GM04504 (cell line): ENCODE data around the gene SPC24.
A peak's percentile ranks its signal among the peaks of the same experiment; 100 is the strongest.
"Not testable (repeated sequence)": the region's sequence is repeated elsewhere in the genome, so short reads cannot be mapped to it uniquely, and the experiment has no call there.

ENCODE experiments used
- DNase-seq: peaks from one replicate; pipeline ENCODE4 v3.0.0-alpha.2; 2012; ENCODE audit warnings: low read depth

Gene SPC24

DNA sequence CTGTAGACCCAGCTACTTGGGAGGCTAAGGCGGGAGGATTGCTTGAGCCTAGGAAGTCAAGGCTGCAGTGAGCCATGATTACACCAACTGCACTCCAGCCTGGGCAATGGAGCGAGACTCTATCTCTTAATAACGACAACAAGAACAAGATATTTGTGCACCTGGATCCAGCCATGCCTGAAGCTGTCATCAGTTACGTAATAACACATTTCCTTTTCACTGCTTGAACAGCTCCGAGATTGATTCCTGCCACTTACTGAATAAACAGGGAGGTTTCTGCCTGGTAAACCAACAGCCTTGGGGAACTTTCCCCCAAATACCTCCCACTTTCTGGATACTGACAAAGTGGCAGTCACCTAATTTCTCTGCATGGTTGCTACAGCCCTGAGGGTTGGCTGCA is 36.4 kb upstream of the SPC24 start:
- no peak for DNase-seq

DNA sequence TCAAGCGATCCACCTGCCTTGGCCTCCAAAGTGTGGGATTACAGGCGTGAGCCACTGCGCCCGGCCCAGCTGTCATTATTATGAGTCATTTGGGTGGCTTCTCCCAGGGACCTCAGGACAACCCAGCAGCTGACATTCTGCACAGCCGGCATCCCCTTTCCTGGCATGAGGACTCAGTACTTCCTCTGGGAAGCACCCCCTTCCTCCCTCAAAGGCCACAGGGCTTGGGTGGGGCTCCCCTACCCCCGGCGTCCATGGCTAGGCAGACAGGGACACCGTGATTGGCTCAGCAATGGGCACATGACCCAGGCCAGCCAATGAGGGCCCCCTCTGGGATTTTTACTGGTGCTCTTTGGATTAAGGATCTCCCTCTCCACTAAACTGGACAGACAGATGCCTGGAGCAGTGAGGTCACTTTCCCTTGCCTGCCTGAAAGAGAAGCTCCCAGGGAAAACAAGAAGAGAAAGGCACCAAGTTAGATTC is 35.7 kb upstream of the SPC24 start:
- DNase-seq = peak; percentile 59

DNA sequence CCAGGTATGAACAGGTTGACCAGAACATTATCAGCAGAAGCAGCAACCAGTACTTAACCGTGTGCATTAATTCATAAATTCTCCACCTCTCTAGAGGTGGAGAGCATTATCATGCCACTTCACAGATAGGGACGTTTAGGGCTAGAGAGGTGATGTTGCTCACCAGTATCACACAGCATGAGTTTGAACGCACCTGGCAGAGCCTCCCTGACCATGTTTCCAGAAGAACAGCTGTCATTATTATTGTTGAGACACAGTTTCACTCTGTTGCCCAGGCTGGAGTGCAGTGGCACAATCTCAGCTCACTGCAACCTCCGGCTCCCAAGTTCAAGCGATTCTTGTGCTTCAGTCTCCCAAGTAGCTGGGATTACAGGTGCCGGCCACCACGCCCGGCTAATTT is 34.9 kb upstream of the SPC24 start:
- DNase-seq = no peak

DNA sequence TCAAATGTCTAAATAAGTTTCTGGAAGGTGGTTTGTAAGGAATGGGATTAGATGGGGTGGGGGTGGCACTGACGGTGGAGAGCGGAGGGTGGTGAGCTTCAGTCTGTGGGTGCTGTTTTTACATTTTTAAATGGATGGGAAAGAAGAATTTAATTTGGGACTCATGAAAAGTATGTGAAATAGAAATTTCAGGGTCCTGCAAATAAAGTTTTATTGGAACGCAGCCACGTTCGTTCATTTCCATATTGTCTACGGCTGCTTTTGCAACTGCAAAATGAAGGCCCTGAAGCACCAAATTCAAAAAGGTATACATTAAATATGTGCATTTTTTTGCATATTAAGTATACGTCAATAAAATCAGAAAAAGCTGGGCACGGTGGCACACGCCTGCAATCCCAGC is 31.9 kb upstream of the SPC24 start:
- DNase-seq = no peak

DNA sequence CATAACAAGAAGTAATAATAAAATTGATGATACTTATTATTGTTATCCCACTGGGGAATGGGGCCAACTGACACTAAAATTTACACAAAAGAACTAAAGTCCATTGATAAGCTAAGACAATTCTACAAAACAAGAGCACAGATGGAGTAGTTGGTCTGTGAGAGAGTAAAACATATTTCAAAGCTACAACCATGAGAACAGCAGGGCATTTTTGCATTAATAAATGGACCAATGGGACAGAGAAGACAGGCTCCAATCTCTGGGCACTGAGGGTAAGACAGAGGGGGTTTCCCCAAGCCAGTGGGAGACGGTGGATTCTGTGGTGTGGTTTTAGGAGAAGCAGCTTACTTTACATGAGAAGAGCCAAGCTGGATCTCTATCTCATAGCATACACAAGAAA is 27.4 kb upstream of the SPC24 start:
- DNase-seq = no peak

DNA sequence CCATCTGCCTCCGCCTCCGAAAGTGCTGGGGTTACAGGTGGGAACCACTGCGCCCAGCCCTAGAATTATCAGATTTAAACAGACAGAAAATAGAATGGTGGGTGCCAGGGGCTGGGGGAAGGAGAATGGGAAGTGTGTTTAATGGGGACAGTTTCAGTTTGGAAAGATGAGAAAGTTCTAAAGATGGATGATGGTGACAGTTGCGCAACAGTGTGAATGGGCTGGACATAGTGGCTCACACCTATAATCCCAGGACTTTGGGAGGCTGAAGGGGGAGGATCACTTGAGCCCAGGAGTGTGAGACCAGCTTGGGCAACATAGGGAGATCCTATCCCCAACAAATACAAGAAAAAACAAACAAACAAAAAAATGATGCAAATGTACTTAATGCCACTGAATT is 25.9 kb upstream of the SPC24 start:
- no peak for DNase-seq

DNA sequence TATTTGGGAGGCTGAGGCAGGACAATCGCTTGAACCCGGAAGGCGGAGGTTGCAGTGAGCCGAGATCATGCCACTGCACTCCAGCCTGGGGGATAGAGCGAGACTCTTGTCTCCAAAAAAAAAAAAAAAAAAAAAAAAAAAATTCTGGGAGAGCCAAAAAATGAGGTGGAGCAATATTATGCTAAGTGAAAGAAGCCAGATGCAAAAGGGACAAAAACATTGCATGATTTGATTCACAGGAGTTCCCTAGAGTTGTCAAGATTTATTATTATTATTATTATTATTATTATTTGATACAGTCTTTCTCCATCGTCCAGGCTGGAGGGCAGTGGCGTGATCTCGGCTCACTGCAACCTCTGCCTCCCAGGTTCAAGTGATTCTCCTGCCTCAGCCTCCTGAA is 25.4 kb upstream of the SPC24 start:
- DNase-seq = not testable (repeated sequence)

DNA sequence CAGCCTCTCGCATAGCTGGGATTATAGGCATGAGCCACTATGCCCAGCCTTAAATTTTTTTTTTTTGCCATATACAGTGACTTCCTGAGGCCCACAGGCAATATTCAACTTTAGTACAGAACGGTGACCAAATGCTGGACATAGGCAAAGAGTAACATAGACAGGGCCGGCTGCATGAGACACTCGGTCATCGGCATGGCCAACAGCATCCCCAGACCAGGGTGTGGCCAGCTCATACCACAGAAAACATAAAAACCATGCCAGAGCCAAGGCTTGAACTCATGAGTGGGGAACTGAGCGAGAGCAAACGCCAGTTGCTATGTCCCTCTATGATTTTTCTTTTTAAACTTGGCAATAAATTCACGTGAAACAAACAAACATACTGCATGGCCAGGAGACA is 24.8 kb upstream of the SPC24 start:
- DNase-seq = no peak

DNA sequence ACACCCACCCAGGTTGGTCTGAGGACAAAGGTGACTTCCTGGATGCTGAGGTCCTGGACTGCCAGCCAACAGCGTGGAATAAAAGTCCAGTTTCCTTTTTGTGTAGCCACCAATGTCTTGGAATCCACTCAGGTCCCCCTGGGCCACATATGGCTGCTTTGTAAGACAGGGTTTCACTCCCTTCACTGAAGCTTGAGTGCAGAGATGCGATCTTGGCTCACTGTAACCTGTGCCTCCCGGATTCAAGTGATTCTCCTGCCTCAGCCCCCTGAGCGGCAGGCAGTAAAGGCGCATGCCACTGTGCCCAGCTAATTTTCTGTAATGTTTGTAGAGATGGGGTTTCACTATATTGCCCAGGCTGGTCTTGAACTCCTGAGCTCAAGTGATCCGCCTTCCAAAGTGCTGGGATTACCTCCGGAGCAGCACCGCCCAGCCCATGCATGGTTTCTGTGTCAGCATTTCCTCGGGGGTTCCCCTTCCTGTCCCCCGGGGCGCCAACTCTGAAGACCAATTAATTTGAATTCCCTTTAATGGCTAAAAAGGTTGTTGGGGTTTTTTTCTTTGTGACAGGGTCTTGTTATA is 24.2 kb upstream of the SPC24 start:
- no peak for DNase-seq

DNA sequence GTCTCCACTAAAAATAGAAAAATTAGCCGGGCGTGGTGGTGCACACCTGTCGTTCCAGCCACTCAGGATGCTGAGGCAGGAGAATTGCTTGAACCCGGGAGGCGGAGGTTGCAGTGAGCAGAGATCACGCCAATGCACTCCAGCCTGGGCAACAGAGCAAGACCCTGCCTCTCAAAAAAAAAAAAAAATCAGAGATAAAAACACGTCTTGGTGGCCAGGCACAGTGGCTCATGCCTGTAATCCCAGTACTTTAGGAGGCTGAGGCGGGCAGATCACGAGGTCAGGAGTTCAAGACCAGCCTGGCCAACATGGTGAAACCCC is 23.5 kb upstream of the SPC24 start:
- not testable (repeated sequence) for DNase-seq

DNA sequence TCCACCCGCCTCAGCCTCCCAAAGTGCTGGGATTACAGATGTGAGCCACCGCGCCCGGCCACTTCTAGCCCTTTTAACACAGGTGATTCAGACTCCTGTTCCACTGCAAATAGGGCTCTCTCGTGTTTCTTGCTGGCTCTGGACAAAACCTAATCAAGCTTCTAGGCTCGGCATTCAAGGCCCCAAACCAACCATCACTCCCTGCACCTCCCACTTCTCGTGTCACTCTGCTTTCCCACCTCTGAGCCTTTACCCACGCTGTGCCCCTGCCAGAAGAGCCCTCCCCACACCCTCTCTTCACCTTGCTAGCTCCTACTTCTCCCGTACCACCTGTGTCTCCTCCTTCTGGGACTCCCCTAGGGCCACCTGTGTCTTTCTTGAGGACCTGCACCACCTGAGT is 22.0 kb upstream of the SPC24 start:
- no peak for DNase-seq

DNA sequence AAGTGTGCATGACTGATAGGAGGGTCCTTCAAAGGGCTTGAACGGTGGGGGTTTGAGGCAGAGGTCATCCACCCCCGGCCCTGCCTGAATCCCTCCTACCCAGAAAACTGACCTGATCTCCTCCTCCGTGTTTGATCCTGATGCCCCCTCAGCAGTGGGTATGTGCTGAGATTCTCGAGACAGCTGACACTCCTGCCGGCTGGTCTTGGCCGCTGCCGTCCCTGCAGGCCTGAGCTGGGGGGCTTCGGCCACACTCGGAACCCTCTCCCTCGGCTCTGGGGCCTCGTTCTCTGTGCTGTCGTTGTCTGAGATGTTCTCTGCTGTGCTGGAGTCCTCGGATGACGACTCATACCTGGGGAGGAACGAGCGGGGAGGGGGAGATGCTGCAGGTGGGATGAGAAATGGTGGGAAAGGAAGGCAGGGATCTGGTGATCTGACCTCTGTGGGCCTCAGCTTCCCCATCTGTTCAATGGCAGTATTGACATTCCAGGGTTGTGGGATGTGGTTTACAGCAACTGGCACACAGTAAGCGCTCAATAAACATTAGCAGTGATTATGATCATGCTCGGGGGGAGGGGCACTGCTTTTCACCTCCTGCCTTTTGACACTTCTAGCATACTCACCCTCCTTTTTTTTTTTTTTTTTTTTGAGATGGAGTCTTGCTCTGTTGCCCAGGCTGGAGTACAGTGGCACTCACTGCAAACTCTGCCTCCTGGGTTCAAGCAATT is 21.0 kb upstream of the SPC24 start:
- DNase-seq = no peak

DNA sequence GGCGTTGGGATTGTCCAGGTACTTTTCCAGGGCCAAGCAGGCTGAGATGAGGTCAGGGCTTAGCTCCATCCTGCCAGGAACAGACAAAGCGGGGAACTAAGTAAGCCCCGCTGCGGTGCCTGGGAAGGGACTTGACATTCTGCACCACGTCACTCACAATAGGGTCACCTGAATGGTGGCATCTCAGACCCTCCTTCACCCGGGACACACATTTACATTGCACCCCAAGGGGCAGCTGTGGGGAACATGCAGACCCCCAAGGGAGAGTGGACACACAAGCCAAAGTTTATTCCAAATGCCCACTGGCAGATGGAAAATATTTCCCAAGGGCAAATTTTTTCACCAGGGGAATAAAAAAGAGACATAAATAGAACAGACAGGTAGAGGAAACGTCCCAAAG is 20.3 kb upstream of the SPC24 start:
- no peak for DNase-seq

DNA sequence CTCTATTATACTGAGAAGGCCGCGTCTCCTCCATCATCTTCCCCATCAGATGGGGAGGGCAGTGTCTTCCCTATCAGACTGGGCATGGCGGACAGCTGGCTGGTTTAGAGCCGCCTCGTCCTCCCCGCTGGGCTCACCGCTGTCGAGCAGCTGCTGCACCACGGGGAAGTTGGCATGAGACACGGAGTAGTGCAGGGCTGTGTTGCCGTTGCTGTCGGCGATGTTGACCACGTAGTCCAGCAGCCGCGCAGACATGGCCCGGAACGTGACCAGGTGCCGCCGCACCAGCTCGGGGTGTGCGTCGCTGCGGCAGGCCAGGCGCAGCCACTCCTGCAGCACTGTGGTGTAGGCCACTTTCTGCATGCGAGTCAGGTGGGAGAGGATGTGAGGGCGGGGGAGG is 18.8 kb upstream of the SPC24 start:
- no peak for DNase-seq

DNA sequence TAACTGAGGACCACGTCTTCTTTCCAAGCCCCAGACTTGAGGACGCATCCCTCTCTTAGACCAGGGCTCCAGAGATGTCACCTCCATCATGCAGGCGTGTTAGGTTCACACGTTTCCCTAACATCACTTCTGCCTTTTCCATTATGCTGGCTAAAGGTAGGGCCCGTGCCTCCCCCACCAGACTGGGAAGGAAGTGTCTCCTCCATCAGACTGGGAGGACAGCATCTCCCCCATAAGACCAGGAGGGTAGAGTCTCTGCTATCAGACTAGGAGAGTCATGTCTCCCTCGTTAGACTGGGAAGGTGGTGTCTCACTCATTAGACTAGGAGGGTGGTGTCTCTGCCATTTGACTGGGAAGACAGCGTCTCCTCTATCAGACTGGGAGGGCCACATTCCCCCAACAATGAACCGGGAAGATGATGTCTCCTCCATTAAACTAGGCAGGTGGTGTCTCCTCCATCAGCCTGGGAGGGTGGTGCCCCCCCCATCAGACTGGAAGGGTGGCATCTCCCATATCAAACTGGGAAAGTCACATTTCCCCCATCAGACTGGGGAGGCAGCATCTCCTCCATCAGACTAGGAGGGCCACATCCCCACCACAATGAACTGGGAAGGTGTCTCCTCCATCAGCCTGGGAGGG is 18.1 kb upstream of the SPC24 start:
- DNase-seq = no peak

DNA sequence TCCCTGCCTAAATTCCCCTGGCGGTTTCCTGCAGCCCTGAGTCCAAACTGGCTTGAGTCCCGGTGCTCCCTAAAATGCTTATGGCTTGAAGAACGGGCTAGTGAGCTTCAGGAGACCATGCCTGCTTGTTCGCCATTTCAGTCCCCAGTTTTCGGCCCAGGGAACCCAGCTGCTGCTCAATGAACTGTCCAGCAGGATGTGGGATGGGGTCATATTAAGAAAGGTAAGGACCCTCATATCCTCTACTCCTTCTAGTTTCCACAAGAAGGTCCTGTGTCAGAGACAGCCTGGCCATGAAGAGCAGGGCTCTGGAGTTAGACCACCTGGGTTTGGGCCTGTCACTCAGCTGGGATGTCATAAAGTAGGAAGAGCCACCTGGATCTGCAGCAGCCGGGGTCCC is 17.0 kb upstream of the SPC24 start:
- DNase-seq = no peak

DNA sequence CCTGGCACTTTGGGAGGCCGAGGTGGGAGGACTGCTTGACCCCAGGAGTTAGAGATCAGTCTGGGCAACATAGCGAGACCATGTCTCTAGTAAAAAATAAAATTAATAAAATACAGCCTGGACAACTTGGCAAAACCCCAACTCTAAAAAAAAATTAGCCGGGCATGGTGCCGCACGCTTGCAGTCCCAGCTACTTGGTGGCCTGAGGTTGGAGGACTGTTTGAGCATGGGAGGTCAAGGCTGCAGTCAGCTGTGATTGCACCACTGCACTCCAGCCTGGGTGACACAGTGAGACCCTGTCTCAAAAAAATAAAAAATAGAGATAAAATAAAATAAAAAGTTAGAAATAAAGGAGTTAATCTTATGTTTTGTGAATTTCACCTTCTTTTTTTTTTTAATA is 15.6 kb upstream of the SPC24 start:
- no peak for DNase-seq

DNA sequence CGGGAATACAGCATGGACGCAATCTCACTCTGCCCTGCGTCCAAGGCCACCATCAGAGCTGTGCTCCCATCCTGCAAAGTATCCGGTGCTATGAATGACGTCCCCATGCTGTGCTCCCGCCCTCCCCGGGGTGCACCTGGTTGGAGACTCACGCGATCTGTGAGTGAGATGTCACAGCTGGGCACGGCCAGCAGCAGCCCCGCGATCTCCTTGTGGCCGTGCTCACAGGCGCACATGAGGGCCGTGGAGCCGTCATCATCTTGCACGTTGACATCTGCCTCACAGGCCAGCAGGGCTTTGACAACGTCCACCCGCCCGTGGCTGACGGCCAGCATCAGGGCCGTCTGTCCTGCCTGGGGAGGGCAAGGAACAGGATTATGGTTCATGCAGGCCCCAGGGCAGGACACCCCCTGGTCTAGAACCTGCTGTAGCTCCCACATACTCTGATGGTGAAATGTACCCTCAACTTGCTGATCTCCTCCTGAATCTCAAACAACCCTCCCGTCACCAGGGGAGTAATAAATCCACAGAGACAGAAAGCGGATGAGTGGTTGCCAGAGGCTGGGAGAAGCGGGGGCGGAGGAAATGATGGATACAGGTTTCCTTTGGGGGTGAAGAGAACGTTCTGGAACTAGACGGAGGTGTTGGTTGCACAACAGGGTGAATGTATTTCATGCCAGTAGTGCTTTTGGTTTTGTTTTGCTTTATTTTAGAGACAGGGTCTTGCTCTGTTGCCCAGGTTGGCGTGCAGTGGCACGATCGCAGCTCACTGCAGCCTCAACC is 14.5 kb upstream of the SPC24 start:
- no peak for DNase-seq

DNA sequence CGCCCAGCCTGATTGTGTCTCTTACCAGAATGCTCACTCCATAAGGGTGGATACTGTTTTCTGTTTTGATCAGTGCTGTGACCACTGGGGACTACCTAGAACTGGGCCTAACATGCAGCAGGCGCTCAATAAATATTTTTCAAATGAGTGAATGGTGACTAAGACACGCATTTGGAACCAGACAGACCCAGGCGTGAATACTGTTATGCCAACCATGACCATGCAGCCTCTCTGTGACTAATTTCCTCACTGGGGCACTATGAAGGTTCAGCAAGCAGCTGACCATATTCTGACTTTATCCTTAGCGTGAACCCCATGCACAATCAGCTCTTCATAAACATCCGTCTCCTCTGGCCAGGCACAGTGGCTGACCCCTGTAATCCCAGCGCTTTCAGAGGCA is 13.0 kb upstream of the SPC24 start:
- DNase-seq = peak; percentile 94

DNA sequence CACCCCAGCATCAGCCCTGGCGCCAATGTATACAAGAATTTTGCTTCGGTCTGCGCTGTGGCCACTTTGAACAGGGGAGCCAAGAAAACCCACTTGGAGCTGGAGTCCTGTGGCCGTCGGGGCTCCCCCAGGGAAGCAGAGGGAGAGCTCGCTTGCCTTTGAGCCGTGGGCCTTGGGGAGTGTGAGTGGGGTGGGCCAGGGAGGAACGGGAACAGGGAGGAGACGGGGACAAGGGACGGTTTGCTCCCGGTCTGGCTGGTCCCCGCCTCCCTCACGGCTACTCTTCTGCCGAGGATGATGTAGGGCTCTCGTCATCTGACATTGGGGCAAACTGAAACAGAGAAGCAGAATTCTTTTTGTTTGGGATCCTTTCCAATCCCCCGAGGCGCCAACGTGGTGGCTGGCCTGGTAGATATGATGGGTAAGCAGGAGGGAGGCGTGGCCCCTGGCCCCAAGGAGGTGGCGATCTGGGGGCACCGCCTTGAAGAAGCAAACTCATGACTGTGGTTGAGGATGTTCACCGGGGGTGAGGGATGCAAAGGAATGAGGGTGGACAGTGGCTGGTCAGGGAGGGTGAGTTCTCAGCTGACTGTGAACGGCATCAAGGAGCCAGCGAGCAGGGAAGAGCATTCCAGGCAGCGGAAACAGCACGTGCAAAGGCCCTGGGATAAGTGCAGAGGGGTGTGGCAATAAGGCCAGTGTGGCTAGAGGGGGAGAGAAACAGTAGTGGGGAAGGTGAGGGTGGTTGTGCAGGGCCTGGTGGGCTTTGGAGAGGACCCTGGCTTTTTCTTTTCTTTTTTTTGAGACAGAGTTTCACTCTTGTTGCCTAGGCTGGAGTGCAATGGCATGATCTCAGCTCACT is 10.9 kb upstream of the SPC24 start:
- DNase-seq = peak; percentile 84

DNA sequence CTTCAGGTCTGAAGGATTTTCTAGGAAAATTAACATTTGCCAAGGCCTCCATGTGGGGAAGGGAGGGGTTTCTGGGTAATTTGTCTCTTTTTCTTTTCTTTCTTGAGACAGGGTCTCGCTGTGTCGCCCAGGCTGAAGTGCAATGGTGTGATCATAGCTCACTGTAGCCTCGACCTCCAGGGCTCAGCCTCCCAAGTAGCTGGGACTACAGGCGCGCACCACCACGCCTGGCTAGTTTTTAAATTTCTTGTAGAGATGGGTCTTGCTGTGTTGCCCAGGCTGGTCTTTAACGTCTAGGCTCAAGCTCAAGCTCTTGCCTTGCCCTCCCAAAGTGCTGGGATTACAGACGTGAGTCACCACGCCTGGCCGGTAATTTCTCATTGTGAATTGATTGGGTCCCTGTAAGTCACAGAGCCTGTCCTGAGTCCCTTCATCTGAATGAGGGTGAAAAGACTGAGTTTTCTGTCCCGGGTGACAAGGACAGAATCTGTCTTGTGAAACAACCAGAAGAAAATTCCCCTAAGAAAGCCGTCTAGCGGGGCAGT is 10.0 kb upstream of the SPC24 start:
- DNase-seq = no peak
